ENCODE measurements around the gene RHD. TPM values are rescaled to one million over a fixed set of nuclear protein-coding genes. Genes with fewer than 3 reads are reported as not detected.
"Not testable (repeated sequence)": the region's sequence is repeated elsewhere in the genome, so short reads cannot be mapped to it uniquely, and the experiment has no call there.

The RHD gene
- total RNA-seq, 2 experiments from 2014 or later, result not detected

GRCh38 chr1:25369241-25369640 is 96.9 kb downstream of the RHD start:
- TF ChIP-seq CTCF (IDR thresholded peaks at IDR 0.05), result no peak
- no peak overlapping the region for H3K27ac ChIP-seq (ENCODE audit: low read depth in 1 of 2, low read length in 2 of 2)
- DNase-seq (no peak), ATAC-seq (ENCODE audit: poor library complexity) (no peak)
- H3K4me3 ChIP-seq (ENCODE audit: low read length), result no peak overlapping the region
- no peaks in the 10 kb centered on the region for H3K36me3 Mint-ChIP-seq (ENCODE audit: low read depth)
- no peaks in the 10 kb centered on the region for H3K27me3 ChIP-seq (ENCODE audit: control insufficient read depth in 1 of 2, insufficient read depth in 2 of 2, low read length in 2 of 2)
- H3K36me3 ChIP-seq (ENCODE audit: insufficient read depth, low read length), result no peaks in the 10 kb centered on the region
- intact Hi-C loops (cut with DNase I, micrococcal nuclease), result no loop called here
- CTCF ChIA-PET, result no interaction called here
- no peaks in the 10 kb centered on the region for H3K9me3 Mint-ChIP-seq
- no peaks in the 10 kb centered on the region for H3K4me1 Mint-ChIP-seq (ENCODE audit: low read depth)
- no peaks in the 10 kb centered on the region for H3K27me3 Mint-ChIP-seq
- H3K9me3 ChIP-seq (ENCODE audit: control insufficient read depth in 1 of 2, insufficient read depth in 1 of 2, low read length in 2 of 2), result no peaks in the 10 kb centered on the region
- no peak overlapping the region for H3K27ac Mint-ChIP-seq
- H3K4me3 Mint-ChIP-seq, result no peak overlapping the region
- no peaks in the 10 kb centered on the region for H3K4me1 ChIP-seq (ENCODE audit: insufficient read depth, low read length)
- POLR2A ChIA-PET, result no interaction called here

- H3K36me3 Mint-ChIP-seq (ENCODE audit: low read depth); H3K4me3 ChIP-seq (ENCODE audit: low read length); H3K27me3 ChIP-seq (ENCODE audit: control insufficient read depth in 1 of 2, insufficient read depth in 2 of 2, low read length in 2 of 2); H3K9me3 Mint-ChIP-seq; H3K27ac Mint-ChIP-seq; CTCF ChIA-PET; DNase-seq; POLR2A ChIA-PET; H3K9me3 ChIP-seq (ENCODE audit: control insufficient read depth in 1 of 2, insufficient read depth in 1 of 2, low read length in 2 of 2); intact Hi-C loops (cut with DNase I, micrococcal nuclease); H3K36me3 ChIP-seq (ENCODE audit: insufficient read depth, low read length); H3K4me1 ChIP-seq (ENCODE audit: insufficient read depth, low read length); H3K27me3 Mint-ChIP-seq; H3K4me3 Mint-ChIP-seq; H3K4me1 Mint-ChIP-seq (ENCODE audit: low read depth); ATAC-seq (ENCODE audit: poor library complexity); H3K27ac ChIP-seq (ENCODE audit: low read depth in 1 of 2, low read length in 2 of 2): not testable (repeated sequence)
These were observed 97.5 kb downstream of the RHD start for GRCh38 chr1:25369691-25370271.

- H3K4me1 Mint-ChIP-seq (ENCODE audit: low read depth); H3K9me3 Mint-ChIP-seq; DNase-seq; H3K4me3 ChIP-seq (ENCODE audit: low read length); ATAC-seq (ENCODE audit: poor library complexity); H3K9me3 ChIP-seq (ENCODE audit: control insufficient read depth in 1 of 2, insufficient read depth in 1 of 2, low read length in 2 of 2); H3K27ac Mint-ChIP-seq; intact Hi-C loops (cut with DNase I, micrococcal nuclease); H3K36me3 Mint-ChIP-seq (ENCODE audit: low read depth); H3K27ac ChIP-seq (ENCODE audit: low read depth in 1 of 2, low read length in 2 of 2); POLR2A ChIA-PET; H3K4me3 Mint-ChIP-seq; H3K27me3 ChIP-seq (ENCODE audit: control insufficient read depth in 1 of 2, insufficient read depth in 2 of 2, low read length in 2 of 2); H3K4me1 ChIP-seq (ENCODE audit: insufficient read depth, low read length); CTCF ChIA-PET; H3K27me3 Mint-ChIP-seq; H3K36me3 ChIP-seq (ENCODE audit: insufficient read depth, low read length): not testable (repeated sequence)
These were observed 99.4 kb downstream of the RHD start for GRCh38 chr1:25371757-25372156.

- H3K27ac Mint-ChIP-seq; H3K27me3 Mint-ChIP-seq; H3K4me1 ChIP-seq (ENCODE audit: insufficient read depth, low read length); H3K9me3 Mint-ChIP-seq; POLR2A ChIA-PET; H3K27ac ChIP-seq (ENCODE audit: low read depth in 1 of 2, low read length in 2 of 2); H3K27me3 ChIP-seq (ENCODE audit: control insufficient read depth in 1 of 2, insufficient read depth in 2 of 2, low read length in 2 of 2); H3K36me3 ChIP-seq (ENCODE audit: insufficient read depth, low read length); H3K4me3 Mint-ChIP-seq; H3K9me3 ChIP-seq (ENCODE audit: control insufficient read depth in 1 of 2, insufficient read depth in 1 of 2, low read length in 2 of 2); H3K4me1 Mint-ChIP-seq (ENCODE audit: low read depth); CTCF ChIA-PET; DNase-seq; intact Hi-C loops (cut with DNase I, micrococcal nuclease); ATAC-seq (ENCODE audit: poor library complexity); H3K4me3 ChIP-seq (ENCODE audit: low read length); H3K36me3 Mint-ChIP-seq (ENCODE audit: low read depth): not testable (repeated sequence)
These were observed 106.1 kb downstream of the RHD start for GRCh38 chr1:25378367-25378766.

Other genes starting within 250 kb of the RHD start
- gene SYF2, start 40.0 kb upstream of the RHD start, total RNA-seq, result 10 to 100 TPM; 93.3 to 98.9 TPM
- gene RSRP1, start 25.1 kb upstream of the RHD start, total RNA-seq, result 100 to 1,000 TPM; 395 to 428 TPM
- 10 to 100 TPM; 82.6 to 83.1 TPM for gene TMEM50A, start 65.8 kb downstream of the RHD start, total RNA-seq
- 1 to 10 TPM in 1 of 2 experiments, under 1 TPM in 1; 0.25 to 1.1 TPM for gene RHCE, start 148.3 kb downstream of the RHD start, total RNA-seq
- gene MACO1, start 158.4 kb downstream of the RHD start, total RNA-seq, result 10 to 100 TPM; 24.1 to 24.9 TPM

Measured in CD4-positive, alpha-beta T cell (primary cell).